Ascending aorta (tissue), 2 donors: Measurements from ENCODE around the gene RSPH3. TPM values are rescaled to one million over a fixed set of nuclear protein-coding genes. Genes with fewer than 3 reads are reported as not detected.

Experiments
- DNase-seq, 2 donors: peaks; one replicate each; pipeline ENCODE4 v3.0.0-alpha.2; 2019; ENCODE audit warnings: low spot score in 2 of 2
- H3K27ac ChIP-seq, 2 donors: fragments of 200-600 bp; sonication (generic); one replicate each; pipeline ENCODE4 v1.5.1; 2016 to 2017; ENCODE audit warnings: mild to moderate bottlenecking in 1 of 2
- H3K27me3 ChIP-seq: fragments of 200-600 bp; sonication (generic); one replicate; pipeline ENCODE4 v1.5.1; 2017
- H3K36me3 ChIP-seq, 2 donors: fragments of 200-600 bp; sonication (generic); one replicate each; pipeline ENCODE4 v1.5.1; 2016
- H3K4me1 ChIP-seq, 2 donors: fragments of 200-600 bp; sonication (generic); one replicate each; pipeline ENCODE4 v1.5.1; 2016 to 2017; ENCODE audit warnings: mild to moderate bottlenecking in 1 of 2
- H3K4me3 ChIP-seq, 2 donors: fragments of 200-600 bp; sonication (generic); one replicate each; pipeline ENCODE4 v1.5.1; 2016 to 2017; ENCODE audit warnings: mild to moderate bottlenecking in 1 of 2
- H3K9me3 ChIP-seq, 2 donors: fragments of 200-600 bp; sonication (generic); one replicate each; pipeline ENCODE4 v1.5.1; 2016
- intact Hi-C: fragments of 100-400 bp; cut with DNase I; formaldehyde crosslinking; loops from one replicate; pipeline ENCODE4 v1.15.1; 2023
- total RNA-seq: library from RNA; depleted of rRNA; stranded (reverse); fragments of >200 nt; gene quantifications from one replicate; pipeline ENCODE4 v1.1.0, GENCODE V29; 2016
- TF ChIP-seq, protein P1 (sequence below), 3 experiments: fragments of 200-600 bp in 2 of 3; fragments of 450-650 bp in 1 of 3; sonication (generic) in 2 of 3; IDR thresholded peaks; one replicate each; pipeline ENCODE4 v1.5.1; 2016 to 2019; ENCODE audit warnings: antibody characterized with exemption in 3 of 3, mild to moderate bottlenecking in 1 of 3, moderate library complexity in 1 of 3

Gene RSPH3
- total RNA-seq, 1 donor from 2014 or later: 8.8 TPM

GRCh38 chr6:158933079-158933595 lies 66.9 kb downstream of the RSPH3 start:
- intact Hi-C loops: no loop called here
- H3K4me1 ChIP-seq: no peaks in the 10 kb centered on the region
- H3K27me3 ChIP-seq: no peaks in the 10 kb centered on the region
- no peak overlapping the region for H3K4me3 ChIP-seq
- H3K9me3 ChIP-seq: no peaks in the 10 kb centered on the region
- no peak for DNase-seq
- no peak overlapping the region for H3K27ac ChIP-seq
- TF ChIP-seq, protein P1, sequence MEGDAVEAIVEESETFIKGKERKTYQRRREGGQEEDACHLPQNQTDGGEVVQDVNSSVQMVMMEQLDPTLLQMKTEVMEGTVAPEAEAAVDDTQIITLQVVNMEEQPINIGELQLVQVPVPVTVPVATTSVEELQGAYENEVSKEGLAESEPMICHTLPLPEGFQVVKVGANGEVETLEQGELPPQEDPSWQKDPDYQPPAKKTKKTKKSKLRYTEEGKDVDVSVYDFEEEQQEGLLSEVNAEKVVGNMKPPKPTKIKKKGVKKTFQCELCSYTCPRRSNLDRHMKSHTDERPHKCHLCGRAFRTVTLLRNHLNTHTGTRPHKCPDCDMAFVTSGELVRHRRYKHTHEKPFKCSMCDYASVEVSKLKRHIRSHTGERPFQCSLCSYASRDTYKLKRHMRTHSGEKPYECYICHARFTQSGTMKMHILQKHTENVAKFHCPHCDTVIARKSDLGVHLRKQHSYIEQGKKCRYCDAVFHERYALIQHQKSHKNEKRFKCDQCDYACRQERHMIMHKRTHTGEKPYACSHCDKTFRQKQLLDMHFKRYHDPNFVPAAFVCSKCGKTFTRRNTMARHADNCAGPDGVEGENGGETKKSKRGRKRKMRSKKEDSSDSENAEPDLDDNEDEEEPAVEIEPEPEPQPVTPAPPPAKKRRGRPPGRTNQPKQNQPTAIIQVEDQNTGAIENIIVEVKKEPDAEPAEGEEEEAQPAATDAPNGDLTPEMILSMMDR (IDR thresholded peaks at IDR 0.05): no peak
- H3K36me3 ChIP-seq: no peaks in the 10 kb centered on the region

DNA sequence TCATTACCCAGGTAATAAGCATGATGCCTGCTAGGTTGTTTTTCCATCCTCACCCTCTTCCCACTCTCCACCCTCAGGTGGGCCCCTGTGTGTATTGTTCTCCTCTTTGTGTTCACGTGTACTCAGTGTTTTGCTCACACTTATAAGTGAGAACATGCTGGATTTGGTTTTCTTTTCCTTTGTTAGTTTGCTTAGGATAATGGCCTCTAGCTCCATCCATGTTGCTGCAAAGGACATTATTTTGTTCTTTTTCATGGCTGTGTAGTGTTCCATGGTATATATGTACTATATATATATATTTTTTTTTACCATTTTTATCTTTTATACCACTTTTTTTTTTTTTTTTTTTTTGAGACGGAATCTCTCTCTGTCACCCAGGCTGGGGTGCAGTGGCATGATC lies 71.9 kb downstream of the RSPH3 start:
- H3K27ac ChIP-seq: no peak overlapping the region
- H3K4me3 ChIP-seq: no peak overlapping the region
- no peaks in the 10 kb centered on the region for H3K36me3 ChIP-seq
- no peaks in the 10 kb centered on the region for H3K9me3 ChIP-seq
- no peaks in the 10 kb centered on the region for H3K4me1 ChIP-seq
- TF ChIP-seq, protein P1 (IDR thresholded peaks at IDR 0.05): no peak
- DNase-seq: no peak
- H3K27me3 ChIP-seq: no peaks in the 10 kb centered on the region
- intact Hi-C loops: no loop called here

- Histone ChIP-seq H3K27me3 (no peaks in the 10 kb centered on the region), H3K36me3 (no peaks in the 10 kb centered on the region), H3K4me1 (no peaks in the 10 kb centered on the region), H3K4me3 (no peak overlapping the region), H3K27ac (no peak overlapping the region), H3K9me3 (no peaks in the 10 kb centered on the region)
- intact Hi-C loops: no loop called here
- no peak for DNase-seq
- TF ChIP-seq, protein P1 (IDR thresholded peaks at IDR 0.05): no peak
These were observed 73.6 kb downstream of the RSPH3 start for GRCh38 chr6:158926414-158926813.

DNA sequence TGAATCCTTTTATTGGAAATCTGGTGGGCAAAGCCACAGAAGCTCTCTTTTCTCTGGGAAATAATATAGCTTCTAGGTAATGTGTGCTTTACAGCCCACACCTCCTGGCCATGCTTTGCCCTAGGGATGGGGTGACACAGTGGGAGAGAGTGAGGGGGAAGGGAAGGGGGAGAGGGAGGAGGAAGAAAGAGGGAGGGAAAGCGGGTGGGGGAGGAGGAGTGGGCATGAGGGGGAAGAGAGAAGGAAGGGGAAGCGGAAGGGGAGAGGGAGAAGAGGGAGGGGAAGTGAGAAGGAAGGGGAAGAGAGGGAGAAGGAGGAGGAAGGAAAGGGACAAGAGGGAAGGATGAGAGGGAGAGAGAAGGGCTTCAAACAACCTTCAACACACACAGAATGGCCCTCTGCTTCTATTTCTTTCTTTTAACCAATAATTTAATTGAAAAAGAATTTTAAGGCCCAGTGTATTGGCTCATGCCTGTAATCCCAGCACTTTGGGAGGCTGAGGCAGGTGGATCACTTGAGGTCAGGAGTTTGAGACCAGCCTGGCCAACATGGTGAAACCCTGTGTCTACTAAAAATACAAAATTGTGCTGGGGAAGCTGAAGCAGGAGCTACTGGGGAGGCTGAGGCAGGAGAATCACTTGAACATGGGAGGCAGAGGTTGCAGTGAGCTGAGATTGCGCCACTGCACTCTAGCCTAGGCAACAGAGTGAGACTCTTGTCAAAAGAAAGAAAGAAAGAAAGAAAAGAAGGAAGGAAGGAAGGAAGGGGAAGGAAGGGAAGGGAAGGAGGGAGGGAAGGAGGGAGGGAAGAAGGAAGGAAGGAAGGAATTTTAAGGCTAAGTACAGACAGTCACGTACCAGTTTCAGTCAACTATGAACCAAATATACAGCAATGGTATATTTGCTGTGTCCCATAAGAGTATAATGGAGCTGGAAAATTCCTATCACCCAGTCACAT lies 75.2 kb downstream of the RSPH3 start:
- Histone ChIP-seq H3K9me3 (no peaks in the 10 kb centered on the region), H3K27ac (no peak overlapping the region), H3K36me3 (no peaks in the 10 kb centered on the region), H3K4me3 (no peak overlapping the region), H3K4me1 (no peaks in the 10 kb centered on the region), H3K27me3 (no peaks in the 10 kb centered on the region)
- intact Hi-C loops: no loop called here
- TF ChIP-seq, protein P1 (IDR thresholded peaks at IDR 0.05): no peak
- no peak for DNase-seq

GRCh38 chr6:158923805-158924498 lies 76.0 kb downstream of the RSPH3 start:
- no peaks in the 10 kb centered on the region for H3K4me1 ChIP-seq
- intact Hi-C loops: no loop called here
- H3K4me3 ChIP-seq: no peak overlapping the region
- no peaks in the 10 kb centered on the region for H3K36me3 ChIP-seq
- TF ChIP-seq, protein P1 (IDR thresholded peaks at IDR 0.05): no peak
- no peaks in the 10 kb centered on the region for H3K27me3 ChIP-seq
- DNase-seq: no peak
- H3K27ac ChIP-seq: no peak overlapping the region
- no peaks in the 10 kb centered on the region for H3K9me3 ChIP-seq

Other genes with a start within 250 kb of the RSPH3 start
- gene EZR, start 180.8 kb downstream of the RSPH3 start, total RNA-seq: 49.7 TPM
- 9.2 TPM for gene TAGAP, start 44.8 kb upstream of the RSPH3 start, total RNA-seq
- 0.11 TPM for gene FNDC1, start 169.2 kb upstream of the RSPH3 start, total RNA-seq